Stimulated activated CD4-positive, alpha-beta T cell treated with anti-CD3 and anti-CD28 coated beads, Interleukin-1b, Interleukin-23, amount 100 ng/mL, for 4 hours (primary cell): ENCODE data around the gene EGF.
"Not testable (repeated sequence)": the region's sequence is repeated elsewhere in the genome, so short reads cannot be mapped to it uniquely, and the experiment has no call there.

Experiments
- DNase-seq, 2 donors: peaks; one replicate each; pipeline ENCODE4 v3.0.0-alpha.2; 2020; ENCODE audit warnings: low read depth in 2 of 2

Gene EGF

GRCh38 chr4:110034026-110034393 is 121.3 kb downstream of the EGF start:
- DNase-seq, result no peak

- DNase-seq, result not testable (repeated sequence)
Measured at GRCh38 chr4:110039164-110039563, 126.5 kb downstream of the EGF start.

- no peak for DNase-seq
Measured at GRCh38 chr4:110041735-110042134, 129.1 kb downstream of the EGF start.

- no peak for DNase-seq
Measured at GRCh38 chr4:110042545-110043517, 130.1 kb downstream of the EGF start.

GRCh38 chr4:110046588-110047049 is 133.9 kb downstream of the EGF start:
- DNase-seq, result no peak

- DNase-seq, result peak; percentile 7 to 50
Measured at GRCh38 chr4:110049951-110050925, 137.6 kb downstream of the EGF start.

GRCh38 chr4:110055158-110055768 is 142.6 kb downstream of the EGF start:
- DNase-seq, result no peak

- no peak for DNase-seq
Measured at GRCh38 chr4:110058677-110059076, 146.0 kb downstream of the EGF start.

GRCh38 chr4:110059556-110060191 is 147.0 kb downstream of the EGF start:
- no peak for DNase-seq

- DNase-seq, result no peak
Measured at GRCh38 chr4:110061076-110061475, 148.4 kb downstream of the EGF start.
